Smooth muscle cell (in vitro differentiated cells): ENCODE results near the gene ZNF429. TPM values are rescaled to one million over a fixed set of nuclear protein-coding genes. Genes with fewer than 3 reads are reported as not detected.

Experiments
- DNase-seq: peaks from one replicate; lab custom pipeline; 2025; ENCODE audit not compliant: unreplicated experiment; lab: John Stamatoyannopoulos, UW
- H2AFZ ChIP-seq: fragments of 200-600 bp; sonication (generic); 2 replicates; pipeline ENCODE4 v1.6.0; 2016; ENCODE audit warnings: antibody characterized with exemption, low read depth, mild to moderate bottlenecking
- H3F3A ChIP-seq: fragments of 200-600 bp; sonication (generic); 2 replicates; pipeline ENCODE4 v1.6.0; 2017; ENCODE audit warnings: antibody characterized with exemption, low read depth
- H3K27ac ChIP-seq: fragments of 200-600 bp; sonication (generic); 2 replicates; pipeline ENCODE4 v1.5.1; 2016; ENCODE audit warnings: low read depth, mild to moderate bottlenecking
- H3K27me3 ChIP-seq: fragments of 200-600 bp; sonication (generic); 2 replicates; pipeline ENCODE4 v1.6.1; 2016; ENCODE audit warnings: low read depth, mild to moderate bottlenecking
- H3K36me3 ChIP-seq: fragments of 200-600 bp; sonication (generic); 2 replicates; pipeline ENCODE4 v1.5.1; 2016; ENCODE audit warnings: low read depth
- H3K4me1 ChIP-seq: fragments of 200-600 bp; sonication (generic); 2 replicates; pipeline ENCODE4 v1.5.1; 2016; ENCODE audit warnings: low read depth
- H3K4me2 ChIP-seq: fragments of 200-600 bp; sonication (generic); 2 replicates; pipeline ENCODE4 v1.6.0; 2016; ENCODE audit warnings: mild to moderate bottlenecking
- H3K4me3 ChIP-seq: fragments of 200-600 bp; sonication (generic); 2 replicates; pipeline ENCODE4 v1.5.1; 2016; ENCODE audit warnings: mild to moderate bottlenecking
- H3K79me2 ChIP-seq: fragments of 200-600 bp; sonication (generic); 2 replicates; pipeline ENCODE4 v1.6.0; 2016; ENCODE audit warnings: low read depth, mild to moderate bottlenecking
- H3K9ac ChIP-seq: fragments of 200-600 bp; sonication (generic); 2 replicates; pipeline ENCODE4 v1.6.0; 2016; ENCODE audit warnings: low read depth
- H3K9me3 ChIP-seq: fragments of 200-600 bp; sonication (generic); replicated peaks from 2 replicates; pipeline ENCODE4 v1.5.1; 2016; ENCODE audit warnings: low read depth
- H4K20me1 ChIP-seq: fragments of 200-600 bp; sonication (generic); 2 replicates; pipeline ENCODE4 v1.6.0; 2016; ENCODE audit warnings: low read depth
- CTCF ChIP-seq: fragments of 200-600 bp; sonication (generic); IDR thresholded peaks from 2 replicates; pipeline ENCODE4 v1.5.1; 2017; ENCODE audit warnings: borderline replicate concordance, mild to moderate bottlenecking, antibody characterized with exemption; ENCODE audit not compliant: insufficient read depth, poor library complexity, severe bottlenecking
- WGBS: methylation state at CpG from one replicate; pipeline ENCODE4 v1.1.7; 2016; ENCODE audit warnings: low lambda C conversion rate; 5-methylcytosine and 5-hydroxymethylcytosine counted together
- polyA plus RNA-seq: library from polyadenylated mRNA; unstranded; fragments of >200 nt; fragmentation: Nextera tagmentation; extraction: Ambion mirVana; gene quantifications from 2 replicates; pipeline ENCODE4 v1.2.1, GENCODE V29; 2016
- total RNA-seq: library from RNA; depleted of rRNA; stranded (reverse); fragments of >200 nt; gene quantifications from 2 replicates; pipeline ENCODE4 v1.2.3, GENCODE V29; 2014

The ZNF429 gene
- total and polyA plus RNA-seq, 2 experiments from 2014 or later, result 7.8 to 10.4 TPM

GRCh38 chr19:21587549-21587948, 82.1 kb downstream of the ZNF429 start:
- Histone ChIP-seq H3K27ac (no peak overlapping the region), H3K79me2 (no peaks in the 10 kb centered on the region), H3K27me3 (no peaks in the 10 kb centered on the region), H2AFZ (no peak overlapping the region), H3K4me3 (no peak overlapping the region), H4K20me1 (no peaks in the 10 kb centered on the region), H3K4me2 (no peak overlapping the region), H3K9me3 (no peaks in the 10 kb centered on the region), H3K4me1 (no peaks in the 10 kb centered on the region), H3K9ac (no peak overlapping the region), H3K36me3 (no peaks in the 10 kb centered on the region), H3F3A (no peaks in the 10 kb centered on the region)
- TF ChIP-seq CTCF, result no peak
- no peak for DNase-seq
- 75% methylated on average over 5 of the region's 5 CpGs for WGBS

GRCh38 chr19:21588065-21588601, 82.7 kb downstream of the ZNF429 start:
- DNase-seq, result no peak
- H3K4me1 ChIP-seq, result no peaks in the 10 kb centered on the region
- WGBS, result 78% methylated on average over 7 of the region's 7 CpGs
- H3K4me3 ChIP-seq, result no peak overlapping the region
- H3F3A ChIP-seq, result no peaks in the 10 kb centered on the region
- H3K79me2 ChIP-seq, result no peaks in the 10 kb centered on the region
- H3K27me3 ChIP-seq, result no peaks in the 10 kb centered on the region
- TF ChIP-seq CTCF, result no peak
- no peak overlapping the region for H2AFZ ChIP-seq
- H3K9ac ChIP-seq, result no peak overlapping the region
- H3K36me3 ChIP-seq, result no peaks in the 10 kb centered on the region
- H3K4me2 ChIP-seq, result no peak overlapping the region
- no peaks in the 10 kb centered on the region for H4K20me1 ChIP-seq
- no peaks in the 10 kb centered on the region for H3K9me3 ChIP-seq
- no peak overlapping the region for H3K27ac ChIP-seq

- no peak for DNase-seq
- H3K4me2 ChIP-seq, result no peak overlapping the region
- no peak overlapping the region for H3K4me3 ChIP-seq
- H2AFZ ChIP-seq, result no peak overlapping the region
- no peak for TF ChIP-seq CTCF
- H3K9ac ChIP-seq, result no peak overlapping the region
- WGBS, result 28% methylated on average over 2 of the region's 2 CpGs
- H3K27ac ChIP-seq, result no peak overlapping the region
- H3K4me1 ChIP-seq, result no peaks in the 10 kb centered on the region
- H4K20me1 ChIP-seq, result no peaks in the 10 kb centered on the region
- no peaks in the 10 kb centered on the region for H3K36me3 ChIP-seq
- no peaks in the 10 kb centered on the region for H3F3A ChIP-seq
- H3K9me3 ChIP-seq, result no peaks in the 10 kb centered on the region
- no peaks in the 10 kb centered on the region for H3K27me3 ChIP-seq
- no peaks in the 10 kb centered on the region for H3K79me2 ChIP-seq
Observed at GRCh38 chr19:21590867-21591266, 85.5 kb downstream of the ZNF429 start.

GRCh38 chr19:21593008-21593481, 87.6 kb downstream of the ZNF429 start:
- no peaks in the 10 kb centered on the region for H3F3A ChIP-seq
- no peak for TF ChIP-seq CTCF

More at GRCh38 chr19:21593008-21593481, 87.6 kb downstream of the ZNF429 start:
- Histone ChIP-seq H2AFZ (no peak overlapping the region), H3K79me2 (no peaks in the 10 kb centered on the region), H3K4me2 (no peak overlapping the region), H4K20me1 (no peaks in the 10 kb centered on the region), H3K9ac (no peak overlapping the region), H3K36me3 (no peaks in the 10 kb centered on the region), H3K4me3 (no peak overlapping the region), H3K9me3 (no peaks in the 10 kb centered on the region), H3K27me3 (no peaks in the 10 kb centered on the region), H3K27ac (no peak overlapping the region), H3K4me1 (no peaks in the 10 kb centered on the region)
- WGBS, result 55% methylated on average over 2 of the region's 2 CpGs
- DNase-seq, result no peak
